ENCODE results near the gene SLN.
A peak's percentile ranks its signal among the peaks of the same experiment; 100 is the strongest.
"Not testable (repeated sequence)": the region's sequence is repeated elsewhere in the genome, so short reads cannot be mapped to it uniquely, and the experiment has no call there.

SLN gene

DNA sequence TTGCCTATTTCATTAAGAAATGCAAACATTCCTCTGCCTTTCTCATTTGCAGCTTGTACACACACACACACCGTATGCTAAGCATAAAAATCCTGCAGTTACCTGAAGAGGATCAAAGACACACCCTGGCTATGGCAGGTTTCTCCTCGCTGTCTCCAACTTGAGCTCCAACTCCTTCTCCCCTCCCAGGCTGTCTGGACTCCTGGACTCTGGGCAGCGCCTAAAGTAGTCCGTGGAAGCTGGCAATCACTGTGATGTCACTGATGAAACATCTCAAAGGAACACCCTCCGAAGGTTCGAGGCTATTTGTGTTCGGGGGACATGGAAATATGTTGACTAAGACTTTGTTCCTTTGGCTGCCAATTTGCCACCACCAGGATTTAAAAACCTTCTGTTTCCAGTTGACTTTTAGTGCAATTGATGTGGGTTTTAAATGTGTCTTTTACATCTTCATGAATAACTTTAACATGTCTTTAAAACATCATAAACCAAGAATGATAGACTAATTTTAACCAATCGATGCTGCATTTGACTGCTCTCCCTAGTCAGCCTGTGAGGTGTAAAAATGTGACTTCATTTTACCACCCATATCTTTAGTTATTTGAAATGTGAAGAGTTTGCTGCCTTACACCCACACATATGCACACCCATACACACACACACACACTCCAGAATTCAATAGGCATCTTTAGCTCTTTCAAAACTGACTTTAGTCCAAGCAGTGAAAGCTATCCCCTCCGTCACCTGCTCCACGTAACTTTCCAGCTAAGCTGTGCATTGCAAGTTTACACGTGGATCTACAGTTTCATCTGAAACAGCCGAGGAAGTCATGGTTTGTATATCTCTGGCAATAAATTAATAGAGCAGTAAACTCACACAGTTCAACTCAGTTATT lies at the start of gene SLN:
Gene SLN (minus strand): TSS at position 196 of the 895 bp plus-strand sequence.
- no peak for DNase-seq (ENCODE audit: low spot score)

DNA sequence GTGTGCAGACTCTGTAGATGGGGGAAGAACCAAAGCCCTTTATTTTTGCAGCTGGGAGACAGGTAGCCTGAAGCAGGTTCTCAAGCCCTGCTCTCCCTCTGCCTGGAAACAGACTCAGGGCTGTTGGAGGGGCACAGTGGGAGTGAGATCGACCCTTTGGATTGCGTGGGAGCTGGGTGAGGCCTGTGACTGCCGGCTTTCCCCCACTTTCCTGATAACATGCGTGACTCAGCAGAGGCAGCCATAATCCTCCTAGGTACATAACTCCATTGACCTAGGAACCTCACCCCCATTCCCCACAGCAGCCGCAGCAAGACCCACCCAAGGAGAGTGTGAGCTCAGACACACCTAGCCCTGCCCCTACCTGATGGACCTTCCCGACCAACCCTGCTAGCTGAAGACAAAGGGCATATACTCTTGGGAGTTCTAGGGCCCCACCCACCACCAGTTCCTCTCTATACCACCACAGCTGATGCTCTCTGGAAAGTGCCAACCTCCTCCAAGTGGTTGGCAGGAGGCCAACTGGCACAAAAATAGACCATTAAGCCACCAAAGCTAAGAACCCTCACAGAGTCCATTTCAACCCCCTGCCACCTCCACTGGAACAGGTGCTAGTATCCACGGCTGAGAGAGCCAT lies 47.0 kb upstream of the SLN start:
- not testable (repeated sequence) for DNase-seq (ENCODE audit: low spot score)

DNA sequence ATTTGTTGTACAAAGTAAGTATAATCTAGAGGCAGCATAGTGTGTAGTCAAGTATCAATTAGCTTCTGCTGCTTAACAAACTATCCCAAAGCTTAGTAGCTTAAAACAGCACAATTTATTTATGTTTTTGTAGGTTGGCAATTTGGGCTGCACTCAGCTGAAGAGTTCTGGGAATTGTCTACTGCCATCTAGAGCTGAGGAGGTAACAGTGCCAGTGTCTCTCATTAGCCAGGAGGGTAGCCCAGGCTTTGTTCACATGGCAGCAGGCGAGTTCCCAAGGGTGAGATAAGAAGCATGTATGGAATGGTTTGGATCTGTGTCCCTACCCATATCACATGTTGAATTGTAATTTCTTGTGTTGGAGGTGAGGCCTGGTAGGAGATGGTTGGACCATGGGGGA lies 45.8 kb upstream of the SLN start:
- no peak for DNase-seq (ENCODE audit: low spot score)

DNA sequence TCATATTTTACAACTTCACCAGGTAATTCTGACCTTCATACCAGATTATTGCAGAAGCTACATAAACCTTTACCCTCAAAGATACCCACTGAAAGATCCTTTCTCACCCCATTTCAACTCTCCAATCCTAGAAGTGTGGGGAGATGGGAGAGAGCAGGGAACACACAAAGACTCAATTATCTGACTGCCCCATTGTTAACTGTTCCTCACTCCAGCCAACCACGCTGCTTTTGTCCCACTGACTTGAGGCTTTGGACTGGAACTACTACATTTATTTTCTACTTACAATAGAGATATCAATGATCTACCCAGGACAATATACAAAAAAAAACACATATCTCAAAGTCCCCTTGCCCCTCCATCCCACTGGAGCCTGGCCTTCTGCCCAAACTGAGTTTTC lies 44.7 kb upstream of the SLN start:
- peak; percentile 66 for DNase-seq (ENCODE audit: low spot score)

DNA sequence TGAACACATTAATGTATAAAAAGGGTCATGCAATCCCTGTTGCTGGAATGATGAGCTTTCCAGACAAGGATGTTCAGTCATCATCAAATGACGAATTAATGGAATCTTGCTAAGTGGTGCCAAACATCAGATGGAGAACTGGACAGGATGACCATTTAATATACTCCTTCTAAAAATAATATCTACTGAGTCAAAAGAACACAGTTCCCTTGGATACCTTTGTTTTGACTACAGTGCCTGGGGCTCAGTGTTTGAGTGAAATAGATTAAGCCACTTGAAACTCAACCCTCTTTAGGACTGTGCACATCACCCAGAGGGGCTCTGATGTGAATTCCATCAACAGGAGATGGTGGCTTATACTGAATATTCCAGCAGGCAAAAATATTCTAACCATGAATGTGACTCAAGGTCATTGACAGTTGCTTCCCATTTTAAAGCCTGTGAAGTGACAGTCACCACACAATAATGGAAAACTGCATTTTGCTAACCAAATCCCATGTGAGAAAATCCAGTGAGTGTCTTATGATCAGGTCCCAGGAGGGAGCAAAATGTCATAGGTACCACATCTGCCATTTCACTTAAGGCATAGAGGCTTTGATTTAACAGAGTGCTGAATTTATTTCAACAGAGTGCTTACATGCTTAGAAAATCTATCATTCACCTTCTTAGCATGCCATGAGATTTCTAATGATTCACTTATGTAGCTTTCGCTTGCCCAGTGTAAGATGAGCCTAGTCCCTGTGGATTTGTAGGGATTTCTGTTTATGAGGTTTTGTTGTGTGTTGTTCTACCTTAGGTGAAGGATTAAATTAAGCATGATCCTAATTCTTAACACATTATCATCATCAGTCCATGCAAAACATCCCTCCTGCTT lies 41.3 kb upstream of the SLN start:
- DNase-seq (ENCODE audit: low spot score) = no peak

DNA sequence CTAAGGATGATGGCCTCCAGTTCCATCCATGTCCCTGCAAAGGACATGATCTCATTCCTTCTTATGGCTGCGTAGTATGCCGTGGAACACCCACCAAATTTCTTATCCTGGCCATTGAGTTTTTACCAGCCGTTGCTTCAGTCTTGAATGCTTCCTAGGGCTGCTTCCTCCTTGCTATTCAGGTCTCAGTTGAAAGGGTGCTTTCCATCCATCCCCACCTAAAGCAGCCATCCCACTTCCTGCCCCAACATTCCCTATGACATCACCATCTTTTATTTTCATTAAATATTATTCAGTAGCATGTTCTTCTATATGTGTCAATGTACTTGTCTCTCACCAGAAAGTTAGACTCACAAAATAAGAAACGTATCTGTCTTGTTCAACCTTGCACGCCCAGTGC lies 40.7 kb upstream of the SLN start:
- DNase-seq (ENCODE audit: low spot score) = no peak

DNA sequence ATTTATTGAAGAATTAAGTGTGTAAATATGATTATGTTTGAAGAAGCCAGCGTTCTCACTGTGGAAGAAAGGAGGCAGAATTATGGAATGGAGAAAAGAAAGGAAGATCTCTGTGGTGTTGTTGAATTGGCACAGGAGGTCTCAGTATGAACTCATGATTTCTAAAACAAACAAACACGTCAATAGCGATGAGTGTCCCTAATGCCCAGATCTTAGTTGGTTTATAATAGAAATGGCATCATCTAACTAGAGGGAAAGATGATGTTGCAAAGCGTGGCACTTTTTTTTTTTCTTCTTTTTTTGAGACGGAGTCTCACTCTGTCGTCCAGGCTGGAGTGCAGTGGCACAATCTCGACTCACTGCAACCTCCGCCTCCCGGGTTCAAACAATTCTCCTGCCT lies 39.2 kb upstream of the SLN start:
- DNase-seq (ENCODE audit: low spot score) = no peak

DNA sequence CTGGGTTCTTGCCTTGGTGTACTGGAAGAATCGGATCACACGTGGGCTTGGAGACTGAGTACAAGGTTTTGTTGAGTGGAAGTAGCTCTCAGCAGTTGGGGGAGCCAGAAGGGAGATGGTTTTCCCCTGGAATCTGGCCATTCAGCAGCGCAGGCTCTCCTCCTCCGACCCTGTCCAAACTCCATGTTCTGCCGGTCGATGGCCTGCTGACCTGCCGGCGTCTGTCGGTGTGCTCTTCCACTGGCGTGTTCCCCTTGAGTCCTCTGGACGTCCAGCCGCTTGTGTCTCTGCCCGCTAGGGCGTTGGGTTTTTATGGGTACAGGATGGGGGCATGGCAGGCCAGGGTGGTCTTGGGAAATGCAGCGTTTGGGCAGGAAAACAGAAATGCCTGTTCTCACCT lies 38.5 kb upstream of the SLN start:
- no peak for DNase-seq (ENCODE audit: low spot score)

DNA sequence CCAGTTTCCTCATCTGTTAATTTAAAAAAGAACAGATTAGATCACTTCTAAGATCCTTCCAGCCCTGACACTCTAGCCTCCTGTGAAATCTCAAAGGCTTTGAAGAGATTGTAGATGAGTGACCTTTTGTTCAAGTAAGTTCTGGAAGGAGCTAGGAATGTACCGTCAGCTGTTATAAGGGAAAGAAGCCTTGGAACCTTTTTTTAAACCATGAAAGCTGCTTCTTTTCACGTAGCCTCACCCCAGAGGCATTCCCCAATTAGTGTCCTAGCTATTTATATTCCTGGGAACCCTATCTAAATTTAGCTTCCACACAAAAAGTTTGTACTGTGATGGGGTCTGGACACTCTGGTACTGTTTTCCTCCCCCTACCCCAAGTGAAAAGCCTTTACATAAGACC lies 35.8 kb upstream of the SLN start:
- DNase-seq (ENCODE audit: low spot score) = no peak

DNA sequence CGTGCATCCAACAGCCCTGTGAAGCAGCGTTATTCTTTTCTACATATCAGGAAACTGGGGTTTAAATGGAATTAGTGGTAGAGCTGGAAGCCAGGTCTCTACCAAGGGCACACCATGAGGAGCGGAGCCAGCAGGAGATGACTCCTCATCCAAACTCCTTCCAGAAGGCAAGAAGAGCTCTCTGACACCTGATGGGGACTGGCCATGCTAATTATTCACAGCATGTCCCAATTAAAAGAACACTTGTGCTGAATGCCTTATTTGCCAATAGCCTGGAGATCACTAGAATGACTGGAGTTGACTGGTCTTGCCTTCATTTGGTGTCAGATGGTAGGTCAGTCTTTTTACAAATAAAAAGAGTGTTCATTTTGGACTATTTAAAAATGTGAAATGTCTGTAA lies 32.9 kb upstream of the SLN start:
- DNase-seq (ENCODE audit: low spot score) = no peak

DNA sequence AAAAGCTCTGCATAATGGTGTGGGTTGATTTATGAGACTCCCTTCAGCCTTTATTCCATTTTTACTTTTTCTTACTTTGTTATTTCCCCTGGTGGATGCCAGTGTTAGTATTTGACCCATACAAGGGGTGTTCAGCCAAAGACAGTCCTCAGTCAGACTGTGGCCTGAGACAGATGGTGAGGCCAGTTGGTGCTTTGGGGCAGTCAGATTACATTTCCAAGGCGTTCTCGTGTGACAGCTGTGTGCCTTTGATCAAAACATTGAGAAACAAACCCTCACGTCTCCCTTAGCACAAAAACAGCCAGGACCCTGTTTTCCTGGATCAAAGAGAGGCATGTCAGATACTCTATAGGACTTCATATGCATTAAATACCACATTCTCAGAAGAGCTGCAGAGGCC lies 31.3 kb upstream of the SLN start:
- DNase-seq (ENCODE audit: low spot score) = no peak

DNA sequence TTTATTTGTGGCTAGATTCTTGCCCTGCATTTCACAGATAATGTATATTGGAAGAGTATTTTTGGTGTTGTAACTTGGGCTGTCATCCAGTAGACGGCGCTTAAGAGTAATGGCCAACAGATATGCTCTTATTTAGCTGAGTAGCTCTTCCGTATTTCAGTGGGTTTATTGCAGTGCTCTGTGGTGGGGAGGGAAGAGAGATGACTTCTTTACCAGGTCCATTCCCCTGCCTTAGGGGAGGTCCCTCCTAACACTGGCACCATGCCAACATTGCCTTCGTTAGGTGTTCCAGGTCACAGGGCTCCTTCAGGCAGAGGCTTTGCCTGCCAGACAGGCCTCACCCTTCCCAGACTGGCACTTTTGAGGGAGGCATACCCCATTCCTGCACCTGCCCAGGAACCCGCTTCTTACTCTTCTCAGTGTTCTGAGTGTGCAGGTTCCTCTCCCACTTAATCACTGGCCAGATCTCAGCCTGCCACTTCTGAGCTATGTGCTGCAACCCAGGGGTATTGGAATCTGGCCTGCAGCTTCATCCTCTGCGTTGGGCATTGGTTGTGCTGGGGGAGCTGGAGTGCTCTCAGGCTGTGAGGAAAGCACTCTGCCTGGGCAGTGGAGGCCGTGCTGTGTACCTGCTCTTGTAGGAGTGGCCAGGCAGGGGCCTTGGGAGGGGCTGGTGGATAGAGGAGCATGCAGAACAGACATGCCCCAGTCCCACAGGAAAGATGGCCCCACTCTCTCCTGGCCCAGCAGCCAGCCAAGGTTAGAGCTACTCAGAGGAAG lies 29.4 kb upstream of the SLN start:
- peak; percentile 4 for DNase-seq (ENCODE audit: low spot score)

DNA sequence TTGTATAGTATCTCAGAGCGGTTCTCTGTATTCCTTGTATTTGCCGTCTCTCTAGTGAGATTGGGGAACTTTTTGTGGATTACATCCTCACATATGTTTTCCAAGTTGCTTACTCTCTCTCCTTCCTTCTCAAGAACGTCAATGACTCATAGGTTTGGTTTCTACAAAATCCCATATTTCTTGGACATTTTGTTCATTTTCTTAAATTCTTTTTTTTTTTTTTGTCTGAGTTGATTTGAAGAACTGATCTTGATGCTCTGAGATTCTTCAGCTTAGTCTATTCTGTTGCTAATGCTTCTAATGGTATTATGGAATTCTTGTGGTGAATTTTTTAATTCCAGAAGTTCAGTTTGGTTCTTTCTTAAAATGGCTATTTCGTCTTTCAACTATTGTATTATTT lies 28.4 kb upstream of the SLN start:
- DNase-seq (ENCODE audit: low spot score) = no peak

DNA sequence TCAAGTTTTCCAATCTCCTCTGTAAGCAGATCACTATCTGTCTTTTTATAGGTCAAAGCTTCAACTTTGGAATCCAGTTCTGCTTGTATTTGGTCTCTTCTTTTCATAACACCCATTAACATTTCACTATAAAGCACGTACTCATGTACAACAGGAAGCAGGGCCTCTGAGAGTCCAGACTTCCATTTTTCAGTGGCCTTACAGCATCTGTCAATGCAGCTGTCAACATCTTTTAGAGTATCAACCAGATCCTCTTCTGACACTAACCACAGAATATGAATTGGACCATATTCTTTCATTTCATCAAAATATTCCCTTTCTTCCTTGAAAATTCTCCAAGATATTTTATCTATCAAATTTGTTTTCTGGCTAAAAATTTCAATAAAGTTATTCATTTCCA lies 24.7 kb upstream of the SLN start:
- DNase-seq (ENCODE audit: low spot score) = no peak

DNA sequence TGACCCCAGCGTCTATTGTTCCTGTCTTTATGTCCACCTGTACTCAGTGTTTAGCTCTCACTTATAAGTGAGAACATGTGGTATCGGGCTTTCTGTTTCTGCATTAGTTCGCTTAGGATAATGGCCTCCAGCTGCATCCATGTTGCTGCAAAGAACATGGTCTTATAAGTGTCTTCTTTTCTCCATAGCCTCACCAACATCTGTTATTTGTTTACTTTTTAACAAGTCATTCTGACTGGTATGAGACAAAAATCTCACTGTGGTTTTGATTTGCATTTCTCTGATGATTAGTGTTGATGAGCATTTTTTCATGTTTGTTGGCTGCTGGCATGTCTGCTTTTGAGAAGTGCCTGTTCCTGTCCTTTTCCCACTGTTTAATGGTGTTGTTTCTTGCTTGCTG lies 21.7 kb upstream of the SLN start:
- no peak for DNase-seq (ENCODE audit: low spot score)

DNA sequence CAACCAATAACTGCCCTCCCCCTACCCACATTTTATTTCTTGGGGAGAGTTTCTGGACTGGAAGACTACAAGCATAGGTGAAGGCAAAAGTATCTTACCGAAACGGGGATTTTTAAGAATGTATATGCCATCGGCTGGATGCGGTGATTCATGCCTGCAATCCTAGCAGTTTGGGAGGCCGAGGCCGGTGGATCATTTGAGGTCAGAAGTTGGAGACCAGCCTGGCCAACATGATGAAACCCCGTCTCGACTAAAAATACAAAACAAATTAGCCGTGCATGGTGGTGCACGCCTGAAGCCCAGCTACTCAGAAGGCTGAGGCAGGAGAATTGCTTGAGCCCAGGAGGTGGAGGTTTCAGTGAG lies 20.8 kb upstream of the SLN start:
- no peak for DNase-seq (ENCODE audit: low spot score)

DNA sequence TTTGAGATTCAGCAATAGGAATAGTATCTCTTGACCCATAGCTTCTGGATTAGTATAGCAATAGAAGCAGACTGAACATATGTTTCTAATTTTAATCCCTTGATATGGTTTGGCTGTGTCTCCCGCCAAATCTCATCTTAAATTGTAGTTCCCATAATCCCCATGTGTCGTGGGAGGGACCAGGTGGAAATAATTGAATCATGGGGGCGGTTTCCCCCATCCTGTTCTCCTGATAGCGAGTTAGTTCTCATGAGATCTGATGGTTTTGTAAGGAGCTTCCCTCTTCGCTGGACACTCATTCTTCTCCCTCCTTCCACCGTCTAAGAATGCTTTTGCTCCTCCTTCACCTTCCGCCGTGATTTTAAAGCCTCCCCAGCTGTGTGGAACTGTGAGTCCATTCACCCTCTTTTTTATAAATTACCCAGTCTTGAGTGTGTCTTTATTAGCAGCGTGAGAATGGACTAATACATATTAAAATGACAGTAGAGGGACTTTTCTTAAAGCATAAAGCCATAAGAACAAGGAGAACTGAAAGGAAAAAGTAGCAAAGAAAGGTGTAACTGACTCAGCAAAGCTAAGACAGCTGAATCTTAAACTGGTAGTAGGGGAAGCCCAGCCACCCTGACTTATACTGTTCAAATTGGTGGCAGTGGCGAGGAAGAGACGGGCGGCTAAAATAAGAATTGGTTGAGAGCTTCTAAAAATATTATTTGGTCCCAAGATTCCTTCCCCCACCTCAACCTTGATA lies 20.3 kb upstream of the SLN start:
- no peak for DNase-seq (ENCODE audit: low spot score)

DNA sequence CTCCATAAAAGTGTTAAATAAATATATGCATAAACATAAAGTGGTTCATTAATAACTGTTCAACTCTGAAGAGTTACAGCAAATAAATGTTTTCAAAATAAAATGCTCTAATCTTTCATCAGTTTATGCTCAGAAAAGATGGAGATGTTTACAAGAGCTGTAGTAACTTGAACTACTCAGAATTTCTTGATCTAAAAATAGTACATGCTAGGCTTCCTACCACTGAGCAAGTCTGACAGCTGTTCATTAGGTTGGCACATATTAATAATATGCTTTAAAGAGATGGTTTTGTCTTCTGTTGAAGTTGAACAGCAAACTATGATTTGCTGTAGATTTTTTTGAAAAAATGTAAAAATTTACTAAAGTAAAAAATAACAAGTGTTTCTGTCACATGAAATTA lies 10.8 kb upstream of the SLN start:
- no peak for DNase-seq (ENCODE audit: low spot score)

DNA sequence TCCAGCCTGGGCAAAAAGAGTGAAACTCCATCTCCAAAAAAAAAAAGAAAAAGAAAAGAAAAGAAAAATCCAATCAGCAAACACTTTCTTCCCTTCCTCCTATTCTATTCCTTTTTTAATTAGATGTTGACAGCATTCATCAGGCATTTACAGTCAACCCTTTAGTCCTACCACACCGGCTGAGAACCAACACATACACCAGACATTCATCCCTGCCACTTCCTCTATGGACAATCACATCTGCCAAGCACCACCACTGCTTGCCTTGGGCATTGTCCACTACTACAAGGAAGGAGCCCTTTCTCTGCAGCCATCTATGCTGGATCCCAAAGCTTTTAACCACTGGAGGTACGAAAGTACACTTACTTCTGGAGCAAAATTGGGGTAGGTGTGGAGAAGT lies 9.4 kb upstream of the SLN start:
- DNase-seq (ENCODE audit: low spot score) = no peak

DNA sequence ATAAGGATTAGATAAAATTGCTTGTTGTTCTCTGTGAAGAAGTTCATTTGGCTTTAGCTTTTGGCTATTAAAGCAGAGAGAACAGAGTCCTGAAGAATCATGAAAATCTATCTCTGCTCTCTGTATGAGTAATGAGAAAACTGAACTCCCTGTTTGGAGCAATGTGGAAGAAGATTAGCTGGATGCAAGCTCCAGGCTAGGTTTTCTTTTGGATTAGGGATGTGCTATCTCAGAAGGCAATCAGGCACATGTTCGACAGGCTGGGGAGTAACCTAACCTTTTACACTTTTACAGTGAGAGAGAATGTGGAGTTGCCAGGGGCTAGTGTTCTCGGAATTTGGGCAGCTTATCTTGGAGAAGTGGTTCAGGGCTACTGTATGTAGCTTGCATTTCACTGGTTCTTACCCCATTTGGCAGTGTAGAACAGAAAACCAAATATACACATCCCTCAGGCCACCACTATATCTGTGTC lies 8.5 kb upstream of the SLN start:
- DNase-seq (ENCODE audit: low spot score) = no peak
